Dermis microvascular lymphatic vessel endothelial cell (primary cell): ENCODE measurements around the gene ESYT3. TPM values are rescaled to one million over a fixed set of nuclear protein-coding genes. Genes with fewer than 3 reads are reported as not detected.
"Not testable (repeated sequence)": the region's sequence is repeated elsewhere in the genome, so short reads cannot be mapped to it uniquely, and the experiment has no call there.

ENCODE experiments used
- DNase-seq, 2 donors: peaks; one replicate each; pipeline versions ENCODE4 v3.0.0 to v3.0.0-alpha.2; 2010; ENCODE audit warnings: low read depth in 2 of 2
- total RNA-seq: library from RNA; depleted of rRNA; stranded (reverse); fragments of >200 nt; gene quantifications from 2 replicates; pipeline ENCODE4 v1.2.1, GENCODE V29; 2014

Gene ESYT3
- total RNA-seq, 1 donor from 2014 or later: under 0.01 TPM

DNA sequence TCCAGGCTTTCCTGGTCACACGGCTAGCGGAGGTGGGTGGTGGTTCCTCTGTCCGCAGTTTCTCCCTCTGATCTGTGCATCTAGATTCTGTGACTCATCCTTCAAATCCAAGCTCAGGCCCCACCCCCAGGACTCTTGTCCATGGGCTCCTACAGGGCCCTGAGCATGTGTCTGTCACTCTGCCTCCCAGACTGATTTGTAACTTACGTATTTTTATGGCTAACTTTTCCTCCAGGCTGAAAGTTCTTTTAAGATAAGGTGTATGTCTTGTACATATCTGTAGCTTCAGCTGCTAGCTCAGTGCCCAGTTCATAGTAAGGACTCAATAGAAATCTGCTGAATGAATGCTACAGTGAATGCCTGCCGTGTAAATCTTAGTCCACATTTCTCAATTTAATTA is 8.0 kb downstream of the ESYT3 start:
- DNase-seq: no peak

DNA sequence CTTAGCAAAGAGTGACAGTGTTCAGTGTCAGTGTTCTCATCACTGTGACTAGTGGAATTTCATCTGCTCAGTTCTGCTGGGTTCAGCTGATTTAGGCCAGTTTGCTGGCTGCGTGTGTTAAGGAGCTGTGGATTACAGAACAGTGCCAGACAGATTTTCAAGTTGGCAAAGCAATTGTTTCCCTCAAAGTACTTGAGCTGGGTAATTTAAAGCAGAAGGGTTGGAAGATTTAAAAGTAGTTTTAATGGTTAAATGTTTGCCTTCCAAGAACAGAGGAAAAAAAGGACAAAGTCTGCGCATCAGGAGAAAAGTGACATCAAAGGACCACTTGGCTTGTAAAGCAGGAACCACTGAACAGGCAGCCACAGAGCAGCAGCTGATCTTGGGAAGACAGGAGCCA is 8.7 kb downstream of the ESYT3 start:
- no peak for DNase-seq

DNA sequence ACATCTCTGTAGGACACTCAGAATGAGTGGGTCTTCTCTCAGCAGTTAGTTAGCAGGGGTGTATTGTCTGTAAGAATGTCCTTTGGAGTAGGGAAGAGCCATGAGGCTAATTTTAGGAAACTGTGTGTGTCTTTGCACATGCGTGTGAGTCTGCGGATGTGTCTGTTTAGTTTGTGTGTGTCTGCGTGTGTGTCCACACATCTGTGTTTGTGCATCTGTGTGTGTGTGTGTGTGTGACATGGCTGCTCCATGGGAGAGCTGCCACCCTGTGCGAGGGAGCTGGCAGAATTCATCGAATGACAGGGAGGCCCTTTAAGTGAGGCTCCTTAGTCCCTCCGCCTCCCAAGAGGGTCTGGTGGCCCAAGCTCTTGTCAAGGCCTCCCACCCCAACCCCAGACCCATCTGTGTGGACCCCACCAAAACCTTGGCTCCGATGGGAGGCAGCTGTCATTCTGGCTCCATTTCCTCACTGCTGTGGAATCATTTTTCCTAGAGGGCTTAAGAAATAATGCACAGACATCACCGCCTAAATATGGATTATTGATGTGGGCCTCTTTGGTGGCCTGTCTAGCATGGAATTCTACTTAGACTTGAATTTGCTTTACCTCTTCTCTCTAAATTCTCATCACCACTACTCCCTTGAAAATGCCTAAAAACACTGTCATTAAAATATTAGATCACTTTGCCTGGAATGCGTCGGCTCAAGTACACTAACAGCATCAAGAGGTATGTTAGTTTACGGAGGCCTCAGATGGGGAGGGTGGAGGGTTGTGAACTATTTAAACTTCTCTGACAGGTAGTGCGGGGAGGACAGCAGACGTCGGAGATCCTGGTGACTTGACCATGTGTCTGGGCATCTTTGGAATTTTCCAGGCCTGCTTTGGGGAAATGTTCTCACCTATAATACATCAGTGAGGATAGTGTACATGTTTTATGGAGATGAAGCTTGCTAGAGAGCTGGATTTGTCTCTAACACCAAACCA is 9.4 kb downstream of the ESYT3 start:
- DNase-seq: no peak

DNA sequence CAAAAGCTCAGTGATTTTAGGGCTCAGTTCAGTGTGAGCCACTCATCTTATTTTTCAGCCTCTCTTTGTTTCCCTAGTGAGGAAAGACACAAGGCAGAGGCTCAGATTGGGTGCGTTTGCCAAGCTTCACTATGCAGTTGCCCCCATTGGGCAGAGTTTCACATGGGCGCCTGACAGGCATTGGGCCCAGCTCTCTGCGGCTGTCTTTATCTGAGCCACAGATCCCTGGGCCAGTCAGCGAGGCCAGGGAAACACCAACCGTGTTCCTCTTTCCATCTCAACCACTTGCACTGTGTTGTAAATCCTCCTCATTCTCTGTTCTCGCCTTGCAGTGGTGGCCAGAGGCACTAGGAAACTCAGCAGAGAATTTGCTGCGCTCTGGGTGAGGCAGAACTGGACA is 10.8 kb downstream of the ESYT3 start:
- no peak for DNase-seq

DNA sequence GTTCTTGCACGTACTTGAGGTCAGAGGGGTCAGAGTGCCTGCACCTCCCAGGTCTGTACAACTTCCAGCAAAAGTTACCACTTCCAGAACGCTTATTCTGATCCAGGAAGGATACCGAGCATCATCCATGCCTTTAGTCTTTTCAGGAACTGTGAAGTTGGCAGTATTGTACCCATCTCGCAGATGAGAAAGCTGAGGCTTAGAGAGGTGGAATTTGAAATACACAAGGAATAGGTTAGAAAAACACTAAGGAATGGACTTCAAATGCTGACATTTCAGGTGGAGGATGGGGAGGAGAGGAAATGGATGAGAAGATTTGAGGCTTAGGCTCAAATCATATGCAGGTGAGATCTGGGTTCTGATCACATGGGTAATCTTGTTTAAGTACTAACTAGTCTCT is 11.2 kb downstream of the ESYT3 start:
- no peak for DNase-seq

DNA sequence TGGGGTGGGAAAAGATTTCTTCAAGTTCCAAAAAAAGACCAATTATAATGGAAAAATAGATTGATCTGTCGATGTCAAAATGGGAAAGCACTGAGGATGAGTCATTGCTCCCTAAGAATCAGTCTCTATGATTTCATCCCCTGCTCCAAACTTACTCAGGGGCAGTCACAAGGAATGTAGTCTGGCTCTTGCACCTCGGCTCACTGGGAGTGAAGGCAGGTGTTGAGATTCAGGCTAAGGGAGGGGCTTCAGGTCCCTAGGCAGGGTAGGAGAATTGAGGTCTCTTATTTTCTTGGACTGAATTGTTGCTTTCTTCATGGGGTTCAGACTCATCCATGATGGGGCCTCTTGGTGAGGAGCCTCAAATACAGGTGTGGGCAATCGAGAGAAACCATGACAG is 14.2 kb downstream of the ESYT3 start:
- DNase-seq: no peak

DNA sequence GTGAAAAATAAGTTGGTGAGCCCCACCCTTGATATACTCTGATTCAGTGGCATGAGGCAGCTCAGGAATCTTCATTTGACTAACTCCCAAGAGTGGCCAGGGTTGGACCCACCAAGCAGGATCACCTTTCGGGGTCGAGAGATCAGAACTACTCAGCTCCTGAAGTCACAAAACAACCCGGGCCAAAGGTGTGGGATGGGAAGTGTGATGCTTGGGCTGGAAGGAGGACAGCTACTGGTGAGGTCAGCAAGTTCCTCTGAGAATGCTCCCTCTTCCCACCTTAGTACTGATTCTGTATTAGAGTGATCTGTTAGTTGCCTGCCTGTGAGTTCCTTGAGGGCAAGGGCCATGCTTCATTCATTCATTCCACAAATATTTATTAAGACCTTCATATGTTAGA is 15.1 kb downstream of the ESYT3 start:
- no peak for DNase-seq

DNA sequence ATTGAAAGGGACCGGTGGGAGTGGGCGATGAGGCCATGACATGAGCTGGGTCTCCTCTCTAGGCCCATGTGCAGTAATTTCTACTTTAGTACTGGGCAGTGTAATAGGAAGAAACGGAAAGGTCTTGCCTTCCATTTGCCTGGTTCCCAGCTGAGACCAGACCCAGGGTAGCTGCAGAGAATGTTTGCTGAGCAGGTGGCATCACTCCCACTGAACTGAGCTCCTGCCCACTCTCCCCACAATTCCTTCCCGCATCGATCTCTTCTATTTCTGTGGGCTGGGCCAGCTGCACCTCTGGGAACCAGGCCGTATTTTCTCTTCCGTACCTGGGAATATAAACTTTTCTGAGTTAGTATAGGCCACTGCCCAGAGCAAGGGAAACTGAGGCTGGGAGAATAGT is 15.8 kb downstream of the ESYT3 start:
- DNase-seq: no peak

DNA sequence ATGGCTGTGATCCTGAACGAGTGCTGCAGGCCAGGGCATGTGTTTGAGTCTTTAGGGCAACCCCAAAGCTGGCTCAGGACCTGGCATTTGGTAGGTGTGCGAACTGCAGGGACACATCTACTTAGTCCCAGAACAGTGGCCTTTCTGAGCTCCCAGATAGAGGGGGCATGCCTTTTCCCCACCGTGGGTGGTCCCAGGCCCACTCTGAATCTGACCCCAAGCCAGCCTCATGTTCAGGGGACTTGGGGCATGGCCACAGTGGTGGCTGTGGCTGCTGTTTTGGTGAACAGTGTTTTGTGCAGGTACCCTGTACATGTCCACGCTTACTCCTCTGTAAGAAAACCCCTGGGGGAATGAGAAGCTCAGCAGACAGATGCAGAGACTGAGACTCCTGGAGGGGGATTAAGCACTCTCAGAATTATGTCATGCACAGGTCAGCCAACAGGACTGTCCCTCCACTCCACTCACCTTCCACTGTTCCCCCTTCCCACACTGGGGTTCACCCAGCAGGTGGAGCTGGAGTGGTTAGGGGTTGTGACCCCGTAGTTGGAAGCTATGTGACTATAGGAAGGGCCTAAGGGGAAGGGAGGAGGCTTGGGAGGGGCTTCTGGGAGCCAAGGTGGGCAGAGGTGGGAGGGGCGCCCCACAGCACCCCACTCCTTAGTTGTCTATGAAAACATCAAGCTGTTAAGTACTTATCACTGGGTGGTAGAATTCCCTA is 16.4 kb downstream of the ESYT3 start:
- DNase-seq: no peak

DNA sequence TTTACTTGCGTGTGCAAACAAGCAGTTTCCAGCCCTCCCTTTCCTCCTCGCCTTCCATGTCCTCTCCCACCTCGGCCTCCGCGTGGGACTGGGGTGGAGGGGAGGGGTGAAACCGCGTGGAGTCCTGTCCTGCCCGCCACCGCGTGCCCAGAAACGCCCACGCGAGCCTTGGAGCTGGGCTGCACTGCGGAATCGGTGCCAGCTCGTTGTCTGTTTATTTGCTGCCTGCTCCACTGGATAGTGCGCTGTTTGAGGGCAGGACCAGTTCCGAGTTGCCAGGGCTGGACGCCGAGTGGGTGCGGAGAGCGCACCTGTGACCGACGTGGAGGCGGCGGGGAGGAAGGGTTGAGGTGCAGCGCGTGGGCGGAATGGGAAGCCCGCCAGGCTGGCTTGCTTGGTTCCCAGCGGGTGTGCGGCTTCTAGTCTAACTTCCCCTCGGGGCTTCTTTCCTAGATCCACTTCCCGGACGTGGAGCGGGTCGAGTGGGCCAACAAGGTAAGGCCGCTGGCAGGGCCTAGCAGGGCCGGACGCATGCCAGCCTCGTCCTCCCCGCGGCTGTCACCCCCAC is 17.3 kb downstream of the ESYT3 start:
- DNase-seq: no peak

DNA sequence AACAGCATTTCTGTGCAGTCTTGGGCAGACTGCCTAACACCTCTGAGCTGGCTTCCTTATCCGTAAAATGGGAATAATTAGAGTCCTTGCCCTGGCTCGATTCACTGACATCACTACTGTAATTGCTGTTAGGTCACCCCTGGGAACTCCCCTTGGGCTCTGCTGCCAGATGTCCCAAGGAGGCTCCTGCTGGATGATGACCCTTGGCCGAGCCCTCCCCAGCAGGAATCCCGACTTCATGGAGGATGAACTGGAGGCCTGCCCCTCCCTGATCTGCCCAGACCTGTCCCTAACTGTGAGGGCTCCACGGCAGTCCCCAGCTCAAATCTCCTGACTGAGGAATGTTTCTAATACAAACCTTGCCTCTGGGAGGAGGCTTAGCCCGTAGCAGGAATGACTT is 18.0 kb downstream of the ESYT3 start:
- no peak for DNase-seq

DNA sequence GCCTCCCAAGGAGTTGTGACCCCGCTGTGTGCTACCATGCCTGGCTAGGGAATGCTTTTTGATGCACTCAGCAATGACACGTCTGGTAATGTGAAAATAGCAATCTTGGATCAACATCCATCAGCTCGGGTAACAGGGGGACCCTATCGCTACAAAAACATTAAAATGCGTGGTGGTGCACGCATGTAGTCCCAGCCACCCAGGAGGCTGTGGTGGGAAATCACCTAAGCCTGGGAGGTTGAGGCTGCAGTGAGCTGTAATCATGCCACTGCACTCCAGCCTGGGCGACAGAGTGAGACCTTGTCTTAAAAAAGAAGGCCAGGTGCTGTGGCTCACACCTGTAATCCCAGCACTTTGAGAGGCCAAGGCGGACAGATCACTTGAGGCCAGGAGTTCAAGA is 19.5 kb downstream of the ESYT3 start:
- DNase-seq: not testable (repeated sequence)

DNA sequence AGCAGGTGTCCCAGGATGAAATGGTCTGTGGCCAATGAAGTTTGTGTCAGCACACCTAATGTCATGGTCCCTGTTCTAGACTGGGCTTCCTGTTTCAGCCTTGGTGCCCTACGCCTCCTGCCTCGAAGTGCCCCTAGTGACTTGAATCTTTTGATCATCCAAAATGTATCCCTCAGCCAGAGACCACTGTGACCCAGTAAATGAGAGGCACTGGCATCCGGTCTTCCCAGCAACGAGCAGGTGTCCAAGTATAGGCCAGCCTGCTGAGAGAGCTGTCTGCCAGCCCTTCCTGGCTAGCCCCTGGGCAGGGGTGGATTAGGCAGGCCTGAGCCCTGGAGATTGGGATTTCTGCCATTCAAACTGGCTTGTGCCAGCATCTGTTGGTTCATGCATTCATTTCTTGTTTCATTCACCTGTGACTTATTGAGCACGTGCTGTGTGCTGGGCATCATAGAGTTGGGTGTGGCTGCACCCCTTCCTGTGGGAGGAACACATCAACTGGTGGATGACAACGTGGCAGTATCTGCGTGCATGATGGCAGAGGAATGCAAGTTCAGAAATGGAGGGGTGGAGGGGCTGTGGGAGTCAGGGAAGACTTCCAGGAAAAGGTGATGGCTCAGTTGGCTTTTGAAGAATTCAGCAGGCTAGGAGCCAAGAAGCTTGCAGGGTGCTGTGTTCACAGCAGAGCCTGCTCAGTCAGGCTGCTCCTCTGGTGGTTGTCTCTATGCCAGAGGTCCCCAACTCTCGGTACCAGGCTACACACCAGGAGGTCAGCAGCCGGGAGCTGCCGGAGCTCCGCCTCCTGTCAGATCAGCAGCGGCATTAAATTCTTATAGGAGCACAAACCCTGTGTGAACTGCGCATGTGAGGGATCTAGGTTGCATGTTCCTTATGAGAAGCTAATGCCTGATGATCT is 21.6 kb downstream of the ESYT3 start:
- no peak for DNase-seq

DNA sequence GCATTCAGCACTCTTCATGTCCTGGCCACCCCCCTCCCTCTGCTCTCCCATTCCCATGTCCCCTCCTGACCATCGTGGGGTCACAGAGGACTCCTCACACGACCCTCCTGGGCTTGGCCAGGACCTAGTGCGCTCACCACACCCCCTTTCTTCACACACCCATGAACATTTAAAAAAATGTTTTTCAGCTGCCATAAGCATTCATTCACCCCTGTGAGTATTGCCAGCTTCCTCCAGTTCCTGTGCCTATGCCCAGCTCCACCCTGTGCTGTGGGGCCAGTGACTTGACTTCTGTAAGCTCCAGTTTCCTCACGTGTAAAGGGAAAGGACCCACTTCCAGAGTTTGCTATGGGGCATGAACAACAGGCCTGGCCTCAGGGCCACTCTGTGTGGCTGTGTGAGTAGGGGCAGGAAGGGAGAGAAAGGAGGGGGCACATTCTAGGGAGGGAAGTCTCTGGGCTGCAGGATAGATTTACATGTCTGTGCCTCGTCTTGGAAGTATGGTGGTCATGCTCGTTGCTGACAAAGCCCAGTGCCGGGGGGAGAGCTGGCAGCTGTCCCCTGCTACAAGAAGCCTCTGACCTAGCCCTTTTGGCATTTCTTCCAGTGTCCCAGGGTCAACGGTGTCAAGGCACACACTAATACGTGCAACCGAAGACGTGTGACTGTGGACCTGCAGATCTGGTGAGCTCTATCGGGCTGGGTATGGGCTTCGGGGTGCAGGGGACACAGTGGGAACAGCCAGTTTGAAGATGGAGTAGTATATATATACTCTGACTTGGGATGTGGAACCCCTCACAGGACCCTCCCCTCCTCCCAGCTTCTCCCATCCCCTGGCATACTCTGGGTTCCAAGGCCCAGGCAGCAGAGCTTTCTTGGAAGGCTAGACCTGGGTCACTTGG is 22.8 kb downstream of the ESYT3 start:
- no peak for DNase-seq

DNA sequence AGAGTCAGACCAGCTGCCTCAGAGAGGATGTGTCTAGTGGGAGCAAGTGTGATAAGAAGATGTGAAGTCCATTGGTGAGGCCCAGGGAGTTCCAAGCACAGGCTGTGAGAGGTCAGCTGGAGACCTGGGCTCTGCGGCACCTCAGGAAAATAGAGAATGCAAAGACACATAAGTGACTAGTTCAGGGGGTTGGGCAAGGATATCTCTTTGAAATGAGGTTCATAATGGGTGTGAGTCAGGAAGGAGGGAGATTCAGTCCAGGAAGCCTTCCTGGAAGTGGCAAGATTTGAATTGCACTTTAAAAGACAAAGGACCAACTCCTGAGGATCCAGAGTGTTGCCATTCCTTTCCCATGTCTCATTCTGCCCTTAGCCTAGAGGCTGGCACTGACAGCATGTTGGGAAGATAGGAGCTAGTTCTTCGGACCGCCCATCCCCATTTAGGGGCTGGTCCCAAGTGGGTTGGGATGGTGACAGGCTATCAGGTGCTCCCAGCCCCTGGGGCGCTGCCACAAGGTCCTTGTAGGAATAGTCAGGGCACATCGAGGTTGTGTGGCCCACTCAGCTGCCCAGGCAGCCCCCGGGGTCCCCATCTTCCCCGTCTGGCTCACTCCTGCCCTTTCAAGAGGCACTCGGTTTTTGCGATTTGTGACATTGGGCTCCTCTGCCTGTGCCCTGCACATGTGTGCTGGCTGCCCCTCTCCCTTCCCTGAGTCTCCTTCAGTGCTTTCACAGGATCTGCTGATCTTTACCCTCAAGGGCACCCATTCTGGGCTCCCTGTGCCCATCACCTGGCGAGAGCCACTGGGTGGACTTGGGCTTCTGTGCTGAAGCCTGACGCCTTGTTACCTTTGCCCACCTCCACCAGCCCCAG is 23.7 kb downstream of the ESYT3 start:
- no peak for DNase-seq

DNA sequence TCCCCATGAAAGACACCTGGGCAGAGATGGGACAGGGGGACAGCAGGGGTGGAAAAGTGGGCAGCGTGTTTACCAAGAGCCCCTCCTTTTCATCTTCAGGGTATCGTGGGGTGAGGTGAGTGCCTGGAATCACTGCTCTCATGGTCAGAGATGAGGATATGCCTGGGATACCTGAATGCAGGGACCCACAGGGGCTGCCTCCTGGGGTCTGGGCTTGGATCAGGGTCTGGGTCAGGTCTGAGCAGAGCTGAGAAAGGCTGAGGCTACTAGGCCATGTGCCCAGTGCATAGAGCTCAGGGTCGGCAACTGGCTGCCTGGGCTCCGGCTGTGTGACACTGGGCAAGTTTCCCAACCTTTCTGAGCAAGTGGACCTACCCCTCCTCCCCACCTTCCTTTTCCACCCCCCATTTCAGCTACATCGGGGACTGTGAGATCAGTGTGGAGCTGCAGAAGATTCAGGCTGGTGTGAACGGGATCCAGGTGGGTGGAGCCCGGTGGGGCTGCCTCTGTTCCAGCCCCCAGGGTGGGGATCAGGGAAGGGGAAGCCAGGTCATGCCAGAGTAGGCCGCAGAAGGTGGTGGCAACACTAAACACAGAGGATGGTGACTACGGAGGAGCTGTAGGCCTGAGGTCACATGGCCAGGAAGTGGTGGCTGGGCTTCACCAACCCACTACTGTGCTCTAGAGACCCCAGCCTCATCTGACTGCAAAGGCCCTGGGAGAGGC is 24.5 kb downstream of the ESYT3 start:
- DNase-seq: no peak

DNA sequence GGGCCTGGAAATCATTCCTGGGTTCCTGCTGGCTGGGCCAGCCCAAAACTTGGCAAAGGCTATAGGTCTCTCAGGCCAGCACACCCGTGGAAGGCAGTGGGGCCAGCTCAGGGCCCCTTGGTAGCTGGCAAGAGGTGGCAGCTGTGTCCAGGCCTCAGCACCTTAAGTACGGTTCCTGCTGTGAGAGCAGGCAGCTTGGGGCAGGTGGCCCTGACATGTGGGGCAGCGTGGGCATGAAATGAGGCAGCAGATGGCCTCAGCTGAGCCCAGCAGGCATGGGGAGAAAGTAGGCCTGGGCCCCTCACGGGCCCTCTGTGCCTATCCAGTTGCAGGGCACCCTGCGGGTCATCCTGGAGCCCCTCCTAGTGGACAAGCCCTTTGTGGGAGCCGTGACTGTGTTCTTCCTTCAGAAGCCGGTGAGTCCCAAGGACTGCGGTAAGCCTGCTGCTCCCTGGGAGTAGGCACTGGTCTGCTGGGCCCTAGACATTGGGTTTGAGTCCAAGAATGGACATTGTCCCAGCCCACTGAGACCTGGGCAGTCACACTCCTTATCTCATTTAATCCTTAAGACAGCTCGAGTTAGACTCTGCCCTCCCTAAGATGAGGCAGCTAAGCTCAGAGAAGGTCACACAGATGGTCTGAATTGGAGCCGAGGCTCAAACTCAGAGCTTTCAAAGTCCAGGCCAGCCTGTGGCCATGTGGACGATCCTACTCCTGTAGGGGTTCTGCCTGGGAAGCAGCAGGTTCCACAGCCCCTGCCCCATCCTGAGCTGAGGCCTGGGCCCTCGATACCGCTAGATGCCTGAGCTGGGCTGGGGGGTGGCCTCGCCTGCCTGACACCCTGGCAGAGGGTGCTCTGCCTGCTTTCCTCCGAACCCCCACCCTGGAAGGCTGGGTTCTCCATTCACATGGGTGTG is 25.5 kb downstream of the ESYT3 start:
- no peak for DNase-seq
